ENCODE results near the gene FOXD3. TPM values are rescaled to one million over a fixed set of nuclear protein-coding genes. Genes with fewer than 3 reads are reported as not detected.
"Not testable (repeated sequence)": the region's sequence is repeated elsewhere in the genome, so short reads cannot be mapped to it uniquely, and the experiment has no call there.

Gene FOXD3
- total RNA-seq, 2 donors from 2014 or later: not detected

DNA sequence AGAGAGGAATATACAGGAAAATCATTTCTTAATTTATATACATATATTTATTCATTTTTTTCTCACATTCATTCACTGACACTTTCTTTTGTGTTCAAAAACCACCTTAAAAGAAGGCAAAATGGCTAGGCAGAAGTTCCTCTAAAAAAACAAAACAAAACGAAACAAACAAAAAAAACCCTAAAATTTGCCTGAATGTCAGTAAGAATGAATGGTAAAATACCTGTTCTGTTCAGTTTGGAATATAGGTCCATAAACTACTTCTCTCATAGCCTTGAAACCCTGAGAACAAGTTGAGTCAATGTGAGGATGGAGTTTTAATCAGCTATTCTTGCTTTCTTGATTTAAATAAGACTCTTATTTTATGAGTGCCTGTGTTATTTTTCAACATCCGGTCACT lies 30.4 kb downstream of the FOXD3 start:
- no peak overlapping the region for H3K27ac Mint-ChIP-seq
- DNase-seq (no peak), ATAC-seq (replicated peaks in 1 of 2) (no peak)
- H3K9me3 Mint-ChIP-seq: no peaks in the 10 kb centered on the region
- H3K36me3 Mint-ChIP-seq (ENCODE audit: insufficient read depth in 2 of 2): no peaks in the 10 kb centered on the region
- no peaks in the 10 kb centered on the region for H3K4me1 Mint-ChIP-seq (ENCODE audit: low read depth)
- peaks cover 43% of the 10 kb centered on the region for H3K27me3 Mint-ChIP-seq (ENCODE audit: low read depth)
- no peak overlapping the region for H3K4me3 Mint-ChIP-seq

DNA sequence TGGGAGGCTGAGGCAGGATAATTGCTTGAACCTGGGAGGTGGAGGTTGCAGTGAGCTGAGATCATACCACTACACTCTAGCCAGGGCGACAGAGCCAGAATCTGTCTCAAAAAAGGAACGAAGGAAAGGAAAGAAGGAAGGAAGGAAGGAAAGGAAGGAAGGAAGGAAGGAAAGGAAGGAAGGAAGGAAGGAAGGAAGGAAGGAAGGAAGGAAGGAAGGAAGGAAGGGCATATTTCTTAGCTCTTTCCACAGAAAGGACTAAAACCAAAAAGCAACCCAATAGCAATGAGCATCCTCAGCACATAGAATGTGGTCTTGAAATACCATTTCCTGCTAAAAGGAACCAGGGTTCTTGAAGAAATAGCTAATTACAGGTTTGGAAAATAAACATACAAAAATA lies 33.9 kb downstream of the FOXD3 start:
- not testable (repeated sequence) for H3K27ac Mint-ChIP-seq; H3K4me1 Mint-ChIP-seq (ENCODE audit: low read depth); H3K36me3 Mint-ChIP-seq (ENCODE audit: insufficient read depth in 2 of 2); H3K4me3 Mint-ChIP-seq; H3K9me3 Mint-ChIP-seq; DNase-seq; ATAC-seq (replicated peaks in 1 of 2)
- peaks cover 42% of the 10 kb centered on the region for H3K27me3 Mint-ChIP-seq (ENCODE audit: low read depth)

- peaks cover 26% of the 10 kb centered on the region for H3K27me3 Mint-ChIP-seq (ENCODE audit: low read depth)
- DNase-seq (no peak), ATAC-seq (replicated peaks in 1 of 2) (no peak)
- H3K9me3 Mint-ChIP-seq: no peaks in the 10 kb centered on the region
- no peaks in the 10 kb centered on the region for H3K4me1 Mint-ChIP-seq (ENCODE audit: low read depth)
- no peak overlapping the region for H3K27ac Mint-ChIP-seq
- H3K4me3 Mint-ChIP-seq: no peak overlapping the region
- no peaks in the 10 kb centered on the region for H3K36me3 Mint-ChIP-seq (ENCODE audit: insufficient read depth in 2 of 2)
These were observed 37.2 kb downstream of the FOXD3 start for GRCh38 chr1:63359561-63359960.

DNA sequence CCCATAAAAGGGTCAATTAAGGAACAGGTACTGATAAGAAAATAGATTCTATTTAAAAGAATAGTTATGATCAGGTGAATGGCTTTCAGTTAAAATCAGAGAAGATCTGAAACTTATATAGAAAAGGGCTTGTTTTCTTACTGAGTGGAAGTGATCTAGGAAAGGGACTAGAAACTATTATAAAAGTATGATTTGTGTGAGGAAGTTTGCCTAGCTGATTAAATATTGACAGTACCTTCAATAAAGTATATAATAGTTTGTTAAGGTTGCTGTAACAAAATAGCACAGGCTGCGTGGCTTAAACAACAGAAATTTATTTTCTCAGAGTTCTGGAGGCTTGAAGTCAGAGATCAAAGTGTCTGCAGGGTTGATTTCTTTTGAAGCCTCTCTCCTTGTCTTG lies 39.7 kb downstream of the FOXD3 start:
- ATAC-seq (replicated peaks in 1 of 2) (no peak), DNase-seq (no peak)
- H3K4me3 Mint-ChIP-seq: no peak overlapping the region
- no peak overlapping the region for H3K27ac Mint-ChIP-seq
- no peaks in the 10 kb centered on the region for H3K9me3 Mint-ChIP-seq
- peaks cover 19% of the 10 kb centered on the region for H3K27me3 Mint-ChIP-seq (ENCODE audit: low read depth)
- peaks cover 9% of the 10 kb centered on the region for H3K4me1 Mint-ChIP-seq (ENCODE audit: low read depth)
- no peaks in the 10 kb centered on the region for H3K36me3 Mint-ChIP-seq (ENCODE audit: insufficient read depth in 2 of 2)

DNA sequence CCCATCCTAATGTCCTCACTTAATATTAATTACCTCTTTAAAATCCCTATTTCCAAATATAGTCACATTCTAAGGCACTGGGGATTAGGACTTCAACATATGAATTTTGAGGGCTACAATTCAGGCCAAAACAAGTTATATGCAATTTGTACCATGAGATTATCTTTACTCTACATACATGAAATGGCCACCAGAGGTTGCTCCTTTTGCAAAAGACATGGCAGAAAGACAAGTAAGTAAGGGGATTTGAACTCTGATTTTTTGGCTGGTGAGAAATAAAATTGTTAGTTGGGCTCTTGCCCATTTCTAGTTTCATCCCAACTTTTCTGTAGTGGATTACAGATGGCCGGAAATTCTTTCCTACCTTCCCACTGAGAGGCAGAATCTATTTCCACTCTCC lies 40.2 kb downstream of the FOXD3 start:
- no peak overlapping the region for H3K4me3 Mint-ChIP-seq
- no peaks in the 10 kb centered on the region for H3K9me3 Mint-ChIP-seq
- H3K4me1 Mint-ChIP-seq (ENCODE audit: low read depth): peaks cover 11% of the 10 kb centered on the region

DNA sequence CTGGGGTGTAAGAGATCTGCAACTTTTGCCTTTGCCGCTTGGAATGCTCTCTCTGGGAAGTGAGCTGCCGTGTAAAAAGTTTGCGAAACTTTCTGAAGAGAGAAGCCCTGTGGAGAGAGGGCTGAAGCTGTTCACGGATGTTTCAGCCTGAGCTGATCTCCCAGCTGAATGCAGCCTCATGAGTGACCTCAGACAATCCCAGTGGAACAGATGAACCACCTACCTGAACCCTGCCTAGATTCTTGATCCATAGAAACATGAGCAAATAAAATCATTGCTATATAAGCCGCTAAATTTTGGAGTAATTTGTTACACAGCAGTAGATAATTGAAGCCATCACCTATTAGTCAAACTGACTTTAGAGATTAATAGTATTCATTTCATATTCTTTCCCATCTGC lies 40.6 kb downstream of the FOXD3 start:
- Mint-ChIP-seq H3K27ac (no peak overlapping the region), H3K4me1 (ENCODE audit: low read depth) (peaks cover 11% of the 10 kb centered on the region), H3K27me3 (ENCODE audit: low read depth) (peaks cover 19% of the 10 kb centered on the region), H3K9me3 (no peaks in the 10 kb centered on the region), H3K36me3 (ENCODE audit: insufficient read depth in 2 of 2) (no peaks in the 10 kb centered on the region), H3K4me3 (no peak overlapping the region)
- DNase-seq: no peak
- no peak for ATAC-seq (replicated peaks in 1 of 2)

More for the DNA sequence above, 40.2 kb downstream of the FOXD3 start:
- Mint-ChIP-seq H3K36me3 (ENCODE audit: insufficient read depth in 2 of 2) (no peaks in the 10 kb centered on the region), H3K27me3 (ENCODE audit: low read depth) (peaks cover 19% of the 10 kb centered on the region), H3K27ac (no peak overlapping the region)
- ATAC-seq (replicated peaks in 1 of 2): no peak
- no peak for DNase-seq

DNA sequence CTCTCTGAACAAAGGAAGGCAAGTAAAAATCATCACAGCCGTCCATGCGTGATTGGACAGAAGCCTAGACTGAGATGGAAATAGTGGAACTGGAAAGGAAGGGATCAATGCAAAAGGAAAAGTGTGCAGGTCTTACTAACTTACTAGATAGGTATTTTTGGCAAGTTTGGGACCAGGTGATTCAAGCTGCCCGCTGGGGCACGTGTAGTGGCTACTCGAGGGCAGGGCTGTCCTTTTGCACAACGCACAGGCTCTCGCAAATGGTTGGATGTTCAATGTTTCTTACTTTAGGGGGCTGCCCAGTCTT lies 44.5 kb downstream of the FOXD3 start:
- Mint-ChIP-seq H3K4me3 (peak overlapping the region; percentile 83 to 84), H3K27me3 (ENCODE audit: low read depth) (peaks cover under 1% of the 10 kb centered on the region), H3K9me3 (no peaks in the 10 kb centered on the region), H3K4me1 (ENCODE audit: low read depth) (peaks cover 22% of the 10 kb centered on the region), H3K27ac (peak overlapping the region; percentile 66), H3K36me3 (ENCODE audit: insufficient read depth in 2 of 2) (peaks cover 4 to 7% of the 10 kb centered on the region in 2 donors)
- ATAC-seq (replicated peaks in 1 of 2): no peak
- no peak for DNase-seq

- peak within 1 kb of the TSS; percentile 78 for H3K27ac Mint-ChIP-seq
These were observed 45.1 kb downstream of the FOXD3 start, which contains the start of gene ALG6 for GRCh38 chr1:63367215-63368103. Gene ALG6 (plus strand): TSS chr1:63367627. CDS start chr1:63370978, 3,351 bp downstream.

GRCh38 chr1:63368131-63368530 lies 45.8 kb downstream of the FOXD3 start:
- Mint-ChIP-seq H3K4me3 (peak overlapping the region; percentile 96), H3K4me1 (ENCODE audit: low read depth) (peaks cover 22% of the 10 kb centered on the region)
- no peak for DNase-seq

More at GRCh38 chr1:63367215-63368103, 45.1 kb downstream of the FOXD3 start, which contains the start of gene ALG6:
- peak; percentile 96 for ATAC-seq (replicated peaks in 1 of 2)
- H3K4me1 Mint-ChIP-seq (ENCODE audit: low read depth): peaks cover 22% of the 10 kb centered on the region
- H3K36me3 Mint-ChIP-seq (ENCODE audit: insufficient read depth in 2 of 2): peaks cover 5 to 10% of the 10 kb centered on the region in 2 donors
- H3K4me3 Mint-ChIP-seq: peak within 1 kb of the TSS; percentile 96
- H3K9me3 Mint-ChIP-seq: no peaks in the 10 kb centered on the region
- H3K27me3 Mint-ChIP-seq (ENCODE audit: low read depth): no peaks in the 10 kb centered on the region
- DNase-seq: peak; percentile 95 to 98

More at GRCh38 chr1:63368131-63368530, 45.8 kb downstream of the FOXD3 start:
- Mint-ChIP-seq H3K27me3 (ENCODE audit: low read depth) (no peaks in the 10 kb centered on the region), H3K36me3 (ENCODE audit: insufficient read depth in 2 of 2) (peaks cover 5 to 10% of the 10 kb centered on the region in 2 donors), H3K9me3 (no peaks in the 10 kb centered on the region), H3K27ac (peak overlapping the region; percentile 78)
- no peak for ATAC-seq (replicated peaks in 1 of 2)

Other genes starting within 250 kb of the FOXD3 start
- gene ALG6, start 45.1 kb downstream of the FOXD3 start, total RNA-seq: 10 to 100 TPM; 16.7 to 24.7 TPM
- gene ITGB3BP, start 200.7 kb downstream of the FOXD3 start, total RNA-seq: 10 to 100 TPM; 70.0 to 86.5 TPM
- gene EFCAB7, start 201.0 kb downstream of the FOXD3 start, total RNA-seq: 1 to 10 TPM; 7.2 to 7.5 TPM

Measured in activated T-cell treated with anti-CD3 and anti-CD28 coated beads, Interleukin-2, amount 50 U/mL, for 72 hours (primary cell).